Activated T-cell treated with anti-CD3 and anti-CD28 coated beads, Interleukin-2, amount 50 U/mL, for 4 hours (primary cell): ENCODE results near the gene HEMGN. TPM values are rescaled to one million over a fixed set of nuclear protein-coding genes. Genes with fewer than 3 reads are reported as not detected.

ENCODE experiments used
- ATAC-seq, 2 donors: fragments of 200-7000 bp; cut with Tn5 transposase; one replicate each; pipeline ENCODE4 v1.10.0; 2021
- DNase-seq: peaks from one replicate; pipeline ENCODE4 v3.0.0-alpha.2; 2020
- H3K27me3 Mint-ChIP-seq: one replicate; pipeline ENCODE4 v1.8.0; 2021; ENCODE audit warnings: low read depth, mixed read lengths
- H3K36me3 Mint-ChIP-seq: one replicate; pipeline ENCODE4 v1.8.0; 2022; ENCODE audit warnings: mixed read lengths; ENCODE audit not compliant: insufficient read depth
- H3K4me1 Mint-ChIP-seq: one replicate; pipeline ENCODE4 v1.8.0; 2021; ENCODE audit warnings: low read depth, mixed read lengths
- H3K4me3 Mint-ChIP-seq: one replicate; pipeline ENCODE4 v1.8.0; 2021; ENCODE audit warnings: mild to moderate bottlenecking, moderate library complexity, mixed read lengths
- H3K9me3 Mint-ChIP-seq: one replicate; pipeline ENCODE4 v1.8.0; 2021; ENCODE audit warnings: mixed read lengths
- total RNA-seq, 3 donors: library from RNA; stranded (reverse); gene quantifications; one replicate each; pipeline ENCODE4 v1.2.1, GENCODE V29; 2021

The HEMGN gene
- total RNA-seq, 3 donors from 2014 or later = 0.46 to 0.61 (median 0.46) TPM

DNA sequence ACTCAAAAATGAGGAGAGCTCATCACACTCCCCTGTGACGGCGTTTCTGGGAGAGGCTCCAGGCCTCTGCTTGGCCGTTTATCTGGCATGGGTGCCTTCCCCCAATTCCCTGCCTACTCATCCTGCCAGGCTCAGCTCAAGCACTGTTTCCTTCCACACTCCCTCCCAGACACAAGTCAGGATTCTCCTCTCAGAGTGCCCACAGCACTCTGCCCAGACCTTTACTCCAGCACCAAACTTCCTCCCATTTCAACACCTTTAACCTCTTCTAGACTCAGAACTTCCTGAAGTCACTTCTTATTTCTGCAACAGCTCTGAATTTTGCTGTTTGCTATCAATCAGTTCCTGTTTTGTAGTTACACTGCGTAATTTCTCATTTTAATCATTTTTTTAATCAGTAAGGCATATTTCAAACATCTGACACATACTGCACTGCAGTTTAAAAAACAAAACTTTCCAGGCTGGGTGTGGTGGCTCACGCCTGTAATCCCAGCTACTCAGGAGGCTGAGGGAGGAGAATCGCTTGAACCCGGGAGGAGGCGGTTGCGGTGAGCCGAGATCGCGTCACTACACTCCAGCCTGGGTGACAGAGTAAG, 31.6 kb downstream of the HEMGN start:
- DNase-seq = peak; percentile 51
- ATAC-seq = peak; percentile 18 to 22
- peak overlapping the region; percentile 69 for H3K4me3 Mint-ChIP-seq
- H3K27me3 Mint-ChIP-seq = no peaks in the 10 kb centered on the region
- H3K9me3 Mint-ChIP-seq = no peaks in the 10 kb centered on the region
- H3K4me1 Mint-ChIP-seq = peaks cover 86% of the 10 kb centered on the region
- H3K36me3 Mint-ChIP-seq = peaks cover 32% of the 10 kb centered on the region

DNA sequence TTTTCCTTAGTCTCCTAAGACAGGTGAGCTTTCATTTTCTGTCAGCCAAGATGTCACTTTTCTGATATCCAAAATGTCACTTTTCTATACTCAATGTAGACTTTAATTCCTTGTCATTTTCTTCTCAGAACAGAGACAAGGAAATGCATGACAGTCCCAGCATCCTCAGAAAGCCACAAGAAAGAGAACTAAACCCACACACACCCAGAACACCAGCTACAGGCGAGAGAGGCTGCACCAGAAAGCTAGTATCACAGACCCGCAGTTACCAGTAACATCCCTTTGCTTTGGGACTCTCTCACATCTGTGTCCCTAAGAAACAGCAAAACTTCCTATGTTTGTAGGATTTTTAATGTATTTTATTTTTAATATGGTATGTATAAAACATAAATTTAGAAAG, 32.7 kb downstream of the HEMGN start:
- peaks cover 86% of the 10 kb centered on the region for H3K4me1 Mint-ChIP-seq
- ATAC-seq = peak; percentile 62 to 66

DNA sequence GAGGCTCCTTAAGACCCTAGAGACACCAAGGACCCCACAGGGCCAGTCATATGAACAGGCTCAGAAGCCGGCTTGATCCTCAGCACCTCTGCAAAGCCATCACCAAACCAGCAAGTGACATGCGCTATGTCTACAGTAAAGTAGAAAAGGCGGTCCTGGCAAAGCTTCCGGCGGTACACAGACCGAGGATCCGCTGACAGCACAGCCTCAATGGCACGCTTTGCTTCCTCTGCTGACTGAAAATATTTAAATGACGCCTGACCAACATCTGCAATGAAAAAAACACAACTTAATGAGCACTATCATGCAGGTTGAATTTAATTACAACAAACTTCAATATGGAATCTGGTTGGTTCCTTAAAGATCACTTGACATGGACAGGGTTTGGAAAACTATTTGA, 33.2 kb downstream of the HEMGN start:
- DNase-seq (no peak), ATAC-seq (peak; percentile 56)
- Mint-ChIP-seq H3K9me3 (no peaks in the 10 kb centered on the region), H3K4me1 (peaks cover 86% of the 10 kb centered on the region), H3K27me3 (no peaks in the 10 kb centered on the region), H3K4me3 (peak overlapping the region; percentile 63), H3K36me3 (peaks cover 22% of the 10 kb centered on the region)

More for the DNA sequence above, 32.7 kb downstream of the HEMGN start:
- Mint-ChIP-seq H3K27me3 (no peaks in the 10 kb centered on the region), H3K4me3 (peak overlapping the region; percentile 63), H3K9me3 (no peaks in the 10 kb centered on the region), H3K36me3 (peaks cover 26% of the 10 kb centered on the region)
- DNase-seq = peak; percentile 36

DNA sequence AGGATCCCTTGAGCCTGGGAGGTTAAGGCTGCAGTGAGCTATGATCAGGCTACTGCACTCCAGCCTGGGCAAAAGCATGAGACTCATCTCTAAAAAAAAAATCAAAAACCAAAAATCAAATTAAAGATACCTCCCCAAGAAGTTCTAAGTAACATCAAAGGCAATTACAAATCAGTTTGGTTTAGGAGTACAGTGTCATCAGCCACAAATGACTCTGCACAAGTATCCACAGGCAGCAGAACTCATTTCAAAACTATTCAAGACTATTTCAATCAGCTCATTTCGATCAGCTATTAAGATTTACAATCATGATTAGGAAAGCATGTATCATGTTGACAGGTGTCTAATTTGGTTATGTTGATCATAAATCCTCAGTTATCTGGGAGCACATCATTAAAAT, 34.8 kb downstream of the HEMGN start:
- H3K4me1 Mint-ChIP-seq = peaks cover 75% of the 10 kb centered on the region
- peak; percentile 65 to 66 for ATAC-seq
- no peaks in the 10 kb centered on the region for H3K27me3 Mint-ChIP-seq
- no peak overlapping the region for H3K4me3 Mint-ChIP-seq
- peaks cover 12% of the 10 kb centered on the region for H3K36me3 Mint-ChIP-seq
- no peaks in the 10 kb centered on the region for H3K9me3 Mint-ChIP-seq
- no peak for DNase-seq

DNA sequence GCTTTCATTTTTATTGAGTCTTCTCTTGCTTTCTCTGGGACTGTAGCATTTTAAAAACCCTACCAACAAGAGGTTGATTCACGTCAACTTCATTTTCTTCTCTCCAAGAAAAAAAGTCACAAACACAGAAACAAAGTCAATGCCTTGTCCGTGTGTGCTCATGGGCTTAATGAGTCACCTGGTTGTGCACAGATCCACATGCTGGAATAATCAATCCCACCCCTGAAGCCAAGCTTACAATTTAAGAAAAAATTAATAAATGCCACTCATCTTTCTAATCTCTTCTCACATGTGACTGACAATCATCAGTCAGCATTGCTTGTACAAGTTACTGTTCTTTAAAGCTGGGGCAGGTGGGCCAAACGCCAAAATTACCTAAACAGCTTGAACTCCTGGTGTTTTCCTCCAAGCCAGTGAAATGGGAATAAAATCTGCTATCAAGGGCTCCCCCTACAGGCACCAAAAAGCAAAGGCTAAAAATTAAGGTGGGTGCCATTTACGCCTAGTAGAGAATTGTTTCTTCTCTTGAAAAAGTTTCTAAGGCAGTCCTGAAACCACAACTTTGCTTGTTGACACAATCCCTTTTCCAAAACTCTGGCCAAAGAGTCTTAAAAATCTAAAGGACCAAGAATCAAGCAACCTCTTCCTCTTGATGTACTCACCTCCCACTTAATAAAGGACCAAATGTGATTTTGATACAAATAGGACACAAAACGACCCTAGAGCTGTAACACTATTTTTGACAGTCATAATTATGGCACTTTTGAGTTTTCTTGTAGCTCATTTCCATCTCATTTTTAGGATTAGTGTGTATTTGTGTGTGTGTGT, 37.0 kb downstream of the HEMGN start:
- no peaks in the 10 kb centered on the region for H3K27me3 Mint-ChIP-seq
- no peaks in the 10 kb centered on the region for H3K9me3 Mint-ChIP-seq
- DNase-seq = no peak
- peaks cover 6% of the 10 kb centered on the region for H3K36me3 Mint-ChIP-seq
- peaks cover 56% of the 10 kb centered on the region for H3K4me1 Mint-ChIP-seq
- no peak overlapping the region for H3K4me3 Mint-ChIP-seq
- no peak for ATAC-seq

DNA sequence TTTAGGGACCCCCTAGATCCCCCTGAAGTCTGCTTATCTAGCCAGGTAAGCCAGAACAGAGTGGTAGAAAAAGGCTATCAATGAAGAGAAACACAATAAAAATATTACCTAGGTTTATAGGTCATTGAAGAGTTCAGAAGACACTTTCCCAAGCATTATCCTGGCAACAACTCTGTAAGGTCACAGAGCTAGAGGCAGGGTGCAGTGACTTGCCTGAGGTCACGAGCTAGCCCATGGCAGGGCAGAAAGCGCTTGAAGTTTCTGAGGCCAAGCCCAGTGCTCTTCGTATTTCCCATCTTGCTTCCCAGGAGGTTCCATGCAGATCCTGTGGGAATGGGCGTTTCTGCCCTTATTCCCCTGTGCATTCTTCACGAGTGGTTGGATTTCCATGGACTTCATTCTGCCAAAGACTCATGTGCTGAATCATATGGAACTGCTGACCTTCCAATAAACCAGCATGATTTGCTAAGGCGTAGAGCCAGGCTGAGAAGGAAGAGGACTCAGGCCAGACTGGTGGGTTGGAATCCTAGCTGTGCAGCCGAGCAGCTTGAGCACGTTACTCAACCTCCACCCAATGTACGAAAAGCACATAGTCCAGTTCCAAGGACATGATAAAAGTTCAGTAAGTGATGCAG, 37.8 kb downstream of the HEMGN start:
- Mint-ChIP-seq H3K9me3 (no peaks in the 10 kb centered on the region), H3K4me3 (no peak overlapping the region), H3K36me3 (peaks cover 6% of the 10 kb centered on the region), H3K4me1 (peaks cover 50% of the 10 kb centered on the region), H3K27me3 (no peaks in the 10 kb centered on the region)
- no peak for ATAC-seq
- no peak for DNase-seq

DNA sequence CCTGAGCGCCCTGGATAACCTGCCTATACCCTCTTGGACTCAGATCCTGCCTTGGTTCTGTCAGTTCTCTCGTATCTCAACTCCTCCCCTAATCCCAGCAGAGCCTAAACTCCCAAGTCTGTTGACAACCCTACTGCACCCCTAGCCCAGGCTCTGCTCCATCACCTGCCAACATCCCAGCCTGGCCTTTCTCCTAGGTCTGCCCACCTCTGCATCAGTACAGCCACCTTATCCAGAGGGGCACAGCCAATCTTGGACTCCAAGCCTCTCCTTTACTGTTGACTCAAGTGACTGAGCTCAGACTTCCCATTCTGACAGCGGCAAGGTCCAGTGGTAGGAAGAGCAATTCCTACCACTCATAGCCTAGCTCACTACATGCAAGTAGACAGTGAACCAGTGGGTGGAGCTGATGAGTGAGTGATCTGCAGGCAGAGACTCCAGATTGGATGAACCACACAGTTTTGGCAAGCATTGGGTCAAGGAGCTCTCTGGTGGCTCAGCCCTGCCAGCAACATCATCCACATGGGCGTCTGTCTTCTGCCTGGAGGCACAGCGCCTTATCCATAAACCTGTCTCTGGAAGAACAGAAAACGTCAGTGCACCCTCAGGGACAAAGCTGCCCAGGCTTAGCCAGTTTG, 42.2 kb downstream of the HEMGN start:
- no peak overlapping the region for H3K4me3 Mint-ChIP-seq
- ATAC-seq = peak in 1 of 2 donors; percentile 30

DNA sequence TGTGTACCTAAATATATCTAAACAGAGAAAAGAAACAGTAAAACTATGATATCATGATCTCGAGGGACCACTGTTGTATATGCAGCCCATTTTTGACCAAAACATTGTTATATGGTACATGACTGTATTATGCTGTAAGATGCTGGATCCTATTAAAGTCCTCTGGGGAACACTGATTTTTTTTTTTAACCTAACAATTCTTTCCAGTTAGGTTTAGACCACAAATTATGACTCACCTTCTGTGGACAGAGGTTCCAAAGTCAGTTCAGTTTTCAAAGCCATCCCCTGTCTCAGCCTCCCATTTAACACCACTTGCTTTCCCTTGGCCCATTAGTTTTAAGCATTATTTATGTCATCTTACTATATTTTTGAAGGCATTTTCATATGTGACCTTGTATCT, 42.8 kb downstream of the HEMGN start:
- H3K4me1 Mint-ChIP-seq = peaks cover 8% of the 10 kb centered on the region
- peaks cover 7% of the 10 kb centered on the region for H3K9me3 Mint-ChIP-seq
- no peak for ATAC-seq
- H3K4me3 Mint-ChIP-seq = no peak overlapping the region
- H3K27me3 Mint-ChIP-seq = no peaks in the 10 kb centered on the region
- peaks cover 16% of the 10 kb centered on the region for H3K36me3 Mint-ChIP-seq
- DNase-seq = no peak

More for the DNA sequence above, 42.2 kb downstream of the HEMGN start:
- H3K27me3 Mint-ChIP-seq = no peaks in the 10 kb centered on the region
- H3K9me3 Mint-ChIP-seq = peaks cover 7% of the 10 kb centered on the region
- H3K4me1 Mint-ChIP-seq = peaks cover 11% of the 10 kb centered on the region
- H3K36me3 Mint-ChIP-seq = peaks cover 17% of the 10 kb centered on the region
- no peak for DNase-seq

DNA sequence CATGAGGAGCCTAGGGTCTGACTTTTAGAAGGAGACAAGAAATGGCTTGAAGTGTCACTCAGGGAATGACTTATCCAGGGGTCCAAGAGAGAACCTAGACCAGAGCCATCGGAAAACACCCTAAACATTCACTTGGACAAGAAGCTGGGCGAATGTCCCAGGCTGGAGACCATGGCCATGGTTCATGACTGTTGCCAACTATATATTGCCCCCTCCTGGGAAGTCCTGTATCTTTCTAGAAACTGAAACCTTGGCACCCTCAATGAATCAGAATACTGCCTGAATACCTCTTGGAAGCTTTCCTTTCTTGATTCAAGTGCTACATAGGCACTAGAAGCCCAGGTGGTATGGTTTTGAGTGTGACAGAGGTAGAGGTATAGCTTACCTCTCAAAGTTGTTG, 45.6 kb downstream of the HEMGN start:
- peaks cover 7% of the 10 kb centered on the region for H3K9me3 Mint-ChIP-seq
- ATAC-seq = no peak
- H3K4me1 Mint-ChIP-seq = peaks cover 7% of the 10 kb centered on the region
- H3K4me3 Mint-ChIP-seq = no peak overlapping the region
- DNase-seq = no peak
- H3K36me3 Mint-ChIP-seq = peaks cover 16% of the 10 kb centered on the region
- no peaks in the 10 kb centered on the region for H3K27me3 Mint-ChIP-seq

DNA sequence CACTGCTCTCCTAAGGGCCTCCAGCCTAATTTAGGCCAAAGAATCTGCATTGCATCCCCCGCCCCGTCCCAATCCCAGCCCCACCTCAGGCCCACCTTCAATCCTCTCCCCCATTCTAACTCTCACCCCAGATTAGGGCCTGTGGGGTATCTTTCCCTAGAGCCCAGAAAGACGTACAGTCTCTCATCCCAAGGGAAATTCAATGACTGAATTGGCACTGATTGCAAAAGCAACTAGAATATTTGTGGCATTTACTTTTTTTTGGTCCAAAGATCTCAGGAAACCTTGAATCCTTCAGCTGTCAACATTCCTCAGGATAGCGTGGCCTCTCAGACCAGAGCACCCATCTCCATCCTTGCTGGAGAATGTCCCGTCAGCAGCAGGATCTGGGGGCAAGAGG, 46.2 kb downstream of the HEMGN start:
- Mint-ChIP-seq H3K4me3 (no peak overlapping the region), H3K4me1 (peaks cover 7% of the 10 kb centered on the region), H3K9me3 (peaks cover 7% of the 10 kb centered on the region), H3K27me3 (no peaks in the 10 kb centered on the region), H3K36me3 (peaks cover 16% of the 10 kb centered on the region)
- no peak for ATAC-seq
- no peak for DNase-seq

DNA sequence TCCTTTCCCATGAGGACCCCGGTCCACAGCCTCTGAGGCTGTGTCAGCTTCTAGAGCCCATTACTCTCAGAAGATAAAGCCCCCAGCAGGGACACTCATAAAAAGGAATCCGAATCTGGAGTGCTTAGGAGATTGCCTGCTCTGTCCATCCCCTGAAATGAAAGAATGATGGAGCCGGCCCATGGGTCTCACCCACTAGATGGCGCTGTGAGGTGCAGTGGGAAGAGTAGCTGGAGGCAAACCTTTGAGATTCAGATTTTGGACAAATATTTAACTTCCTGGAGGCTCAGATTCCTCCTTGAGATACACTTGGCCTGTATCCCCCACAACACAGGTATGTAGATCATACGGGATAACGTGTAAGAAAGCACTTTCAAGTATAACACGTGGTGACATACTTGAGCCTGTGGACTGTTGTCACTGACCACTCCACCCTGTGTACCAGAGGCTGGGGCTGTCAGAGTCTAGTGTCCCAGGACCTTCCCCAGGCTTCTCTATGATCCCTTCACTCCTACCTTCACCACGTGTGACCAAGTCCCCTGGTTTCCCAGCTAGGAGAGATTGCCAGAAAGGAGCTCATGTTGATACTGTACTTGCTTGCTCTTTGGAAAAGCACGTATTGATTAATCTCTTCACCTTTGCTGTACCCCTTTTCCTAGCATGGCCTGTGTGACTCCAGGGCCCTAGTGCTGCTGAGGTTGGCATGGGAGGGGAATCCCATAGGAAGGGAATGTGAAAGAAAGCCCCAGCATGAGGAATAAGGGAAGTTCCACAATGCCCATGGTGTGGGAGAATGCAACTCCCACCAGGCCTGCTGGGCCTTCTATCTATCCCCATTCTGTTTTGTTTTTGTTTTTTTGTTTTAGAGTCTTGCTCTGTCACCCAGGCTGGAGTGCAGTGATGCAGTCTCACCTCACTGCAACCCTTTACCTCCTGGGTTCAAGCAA, 47.8 kb downstream of the HEMGN start:
- H3K4me1 Mint-ChIP-seq = peaks cover 7% of the 10 kb centered on the region
- peak; percentile 68 for DNase-seq
- no peak overlapping the region for H3K4me3 Mint-ChIP-seq
- ATAC-seq = peak; percentile 52 to 57
- H3K9me3 Mint-ChIP-seq = peaks cover 7% of the 10 kb centered on the region
- no peaks in the 10 kb centered on the region for H3K27me3 Mint-ChIP-seq
- peaks cover 14% of the 10 kb centered on the region for H3K36me3 Mint-ChIP-seq

DNA sequence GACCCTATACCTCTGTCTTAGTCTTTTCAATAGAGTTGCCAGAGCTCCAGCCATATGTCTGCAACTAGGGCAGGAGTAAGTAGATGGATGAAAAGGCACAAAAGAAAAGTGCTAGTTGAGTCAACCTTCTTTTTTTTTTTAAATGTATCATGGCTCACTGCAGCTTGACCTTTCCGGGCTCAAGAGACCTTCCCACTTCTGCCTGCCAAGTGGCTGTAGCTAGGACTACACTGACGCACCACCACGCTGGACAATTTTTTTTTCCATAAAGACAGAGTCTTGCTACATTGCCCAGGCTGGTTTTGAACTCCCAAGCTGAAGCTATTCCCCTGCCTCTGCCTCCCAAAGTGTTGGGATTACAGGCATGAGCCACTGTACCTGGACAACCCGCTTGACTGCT, 57.6 kb downstream of the HEMGN start:
- no peaks in the 10 kb centered on the region for H3K27me3 Mint-ChIP-seq
- ATAC-seq (no peak), DNase-seq (no peak)
- no peak overlapping the region for H3K4me3 Mint-ChIP-seq
- H3K4me1 Mint-ChIP-seq = no peaks in the 10 kb centered on the region
- peaks cover 5% of the 10 kb centered on the region for H3K36me3 Mint-ChIP-seq
- H3K9me3 Mint-ChIP-seq = no peaks in the 10 kb centered on the region
